Hepatocyte (in vitro differentiated cells): ENCODE data around the gene PTPRM. TPM values are rescaled to one million over a fixed set of nuclear protein-coding genes. Genes with fewer than 3 reads are reported as not detected.

Source experiments
- DNase-seq: peaks from one replicate; pipeline ENCODE4 v3.0.0-alpha.2; 2016; ENCODE audit warnings: low spot score
- H2AFZ ChIP-seq: fragments of 200-600 bp; sonication (generic); 2 replicates; pipeline ENCODE4 v1.6.0; 2016; ENCODE audit warnings: antibody characterized with exemption, mild to moderate bottlenecking
- H3K27ac ChIP-seq: fragments of 200-600 bp; sonication (generic); 2 replicates; pipeline ENCODE4 v1.5.1; 2016; ENCODE audit warnings: mild to moderate bottlenecking
- H3K27me3 ChIP-seq: fragments of 200-600 bp; sonication (generic); 2 replicates; pipeline ENCODE4 v1.6.1; 2016
- H3K36me3 ChIP-seq: fragments of 200-600 bp; sonication (generic); replicated peaks from 2 replicates; pipeline ENCODE4 v1.5.1; 2016; ENCODE audit warnings: low read depth; ENCODE audit not compliant: insufficient read depth
- H3K4me1 ChIP-seq: fragments of 200-600 bp; sonication (generic); 2 replicates; pipeline ENCODE4 v1.5.1; 2016; ENCODE audit warnings: mild to moderate bottlenecking, moderate library complexity; ENCODE audit not compliant: insufficient read depth
- H3K4me2 ChIP-seq: fragments of 200-600 bp; sonication (generic); 2 replicates; pipeline ENCODE4 v1.6.0; 2016
- H3K4me3 ChIP-seq: fragments of 200-600 bp; sonication (generic); 2 replicates; pipeline ENCODE4 v1.5.1; 2016; ENCODE audit warnings: mild to moderate bottlenecking
- H3K79me2 ChIP-seq: fragments of 200-600 bp; sonication (generic); 2 replicates; pipeline ENCODE4 v1.6.0; 2017; ENCODE audit warnings: mild to moderate bottlenecking
- H3K9me2 ChIP-seq: fragments of 200-600 bp; sonication (generic); replicated peaks from 2 replicates; pipeline ENCODE4 v1.6.0; 2017; ENCODE audit warnings: mild to moderate bottlenecking; ENCODE audit not compliant: insufficient read depth
- H3K9me3 ChIP-seq: fragments of 200-600 bp; sonication (generic); 2 replicates; pipeline ENCODE4 v1.5.1; 2016; ENCODE audit warnings: low read depth, mild to moderate bottlenecking
- H4K20me1 ChIP-seq: fragments of 200-600 bp; sonication (generic); 2 replicates; pipeline ENCODE4 v1.6.0; 2016; ENCODE audit warnings: mild to moderate bottlenecking; ENCODE audit not compliant: insufficient read depth, poor library complexity, severe bottlenecking
- CTCF ChIP-seq: fragments of 200-600 bp; sonication (generic); IDR thresholded peaks from 2 replicates; pipeline ENCODE4 v1.5.1; 2016; ENCODE audit warnings: antibody characterized with exemption, mild to moderate bottlenecking; ENCODE audit not compliant: poor library complexity
- EZH2 ChIP-seq: fragments of 200-600 bp; sonication (generic); IDR thresholded peaks from 2 replicates; pipeline ENCODE4 v1.6.1; 2016; ENCODE audit warnings: antibody characterized with exemption, mild to moderate bottlenecking, borderline replicate concordance
- EZH2phosphoT487 ChIP-seq: fragments of 200-600 bp; sonication (generic); IDR thresholded peaks from one replicate; pipeline ENCODE4 v1.6.1; 2018; ENCODE audit warnings: antibody characterized with exemption, mild to moderate bottlenecking, low read depth, moderate library complexity; ENCODE audit not compliant: unreplicated experiment, severe bottlenecking
- WGBS: methylation state at CpG from one replicate; pipeline ENCODE4 v1.1.6; 2016; ENCODE audit warnings: low lambda C conversion rate; ENCODE audit errors: missing lambda C conversion rate; 5-methylcytosine and 5-hydroxymethylcytosine counted together
- polyA plus RNA-seq: library from polyadenylated mRNA; unstranded; fragments of >200 nt; fragmentation: Nextera tagmentation; extraction: Ambion mirVana; gene quantifications from 2 replicates; pipeline ENCODE4 v1.2.1, GENCODE V29; 2016
- total RNA-seq: library from RNA; depleted of rRNA; stranded (reverse); fragments of >200 nt; gene quantifications from 2 replicates; pipeline ENCODE4 v1.2.3, GENCODE V29; 2014

Gene PTPRM
- total and polyA plus RNA-seq, 2 experiments from 2014 or later = 26.1 to 47.4 TPM

- Histone ChIP-seq H4K20me1 (no peaks in the 10 kb centered on the region), H3K9me2 (no peaks in the 10 kb centered on the region), H3K4me3 (no peak overlapping the region), H3K4me2 (no peak overlapping the region), H3K27me3 (no peaks in the 10 kb centered on the region), H3K79me2 (no peaks in the 10 kb centered on the region), H3K9me3 (no peaks in the 10 kb centered on the region), H3K27ac (no peak overlapping the region), H3K4me1 (no peaks in the 10 kb centered on the region), H3K36me3 (no peaks in the 10 kb centered on the region), H2AFZ (no peak overlapping the region)
- 87% methylated on average over 5 of the region's 5 CpGs for WGBS
- TF ChIP-seq EZH2 (no peak), EZH2phosphoT487 (no peak), CTCF (no peak)
- DNase-seq = no peak
Measured at GRCh38 chr18:7535436-7536205, 31.5 kb upstream of the PTPRM start.

DNA sequence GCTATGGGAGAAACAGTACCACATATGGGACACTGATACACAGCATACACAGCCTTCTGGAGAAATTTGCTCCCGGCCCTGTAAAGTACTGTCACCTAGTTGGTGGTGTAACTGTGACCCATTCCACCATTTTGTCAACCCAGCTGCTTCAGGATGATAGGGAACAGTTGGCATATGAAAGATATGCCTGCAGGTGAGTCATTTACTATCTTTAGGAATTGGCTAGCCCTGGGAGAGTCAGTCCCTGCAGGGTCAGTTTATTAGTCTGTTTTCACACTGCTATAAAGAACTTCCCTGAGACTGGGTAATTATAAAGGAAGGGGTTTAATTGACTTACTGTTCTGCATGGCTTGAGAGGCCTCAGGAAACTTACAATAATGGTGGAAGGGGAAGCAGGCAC, 30.0 kb upstream of the PTPRM start:
- H3K9me2 ChIP-seq = no peaks in the 10 kb centered on the region
- TF ChIP-seq CTCF (no peak), EZH2 (no peak)
- no peak overlapping the region for H3K4me3 ChIP-seq
- no peaks in the 10 kb centered on the region for H3K4me1 ChIP-seq
- no peak for DNase-seq
- H3K27me3 ChIP-seq = no peaks in the 10 kb centered on the region
- WGBS = 100% methylated on average over 1 of the region's 1 CpG
- H3K79me2 ChIP-seq = no peaks in the 10 kb centered on the region
- no peak overlapping the region for H2AFZ ChIP-seq
- no peaks in the 10 kb centered on the region for H3K36me3 ChIP-seq
- no peak overlapping the region for H3K4me2 ChIP-seq
- H4K20me1 ChIP-seq = no peaks in the 10 kb centered on the region
- H3K9me3 ChIP-seq = no peaks in the 10 kb centered on the region
- H3K27ac ChIP-seq = no peak overlapping the region

- H3K4me3 ChIP-seq = no peak overlapping the region
- TF ChIP-seq EZH2phosphoT487 = no peak
- TF ChIP-seq EZH2 = no peak
- TF ChIP-seq CTCF = no peak
- H3K27me3 ChIP-seq = no peaks in the 10 kb centered on the region
- H2AFZ ChIP-seq = no peak overlapping the region
- H3K9me3 ChIP-seq = no peaks in the 10 kb centered on the region
- H3K4me1 ChIP-seq = no peaks in the 10 kb centered on the region
- H3K4me2 ChIP-seq = no peak overlapping the region
- no peaks in the 10 kb centered on the region for H3K79me2 ChIP-seq
- no peak overlapping the region for H3K27ac ChIP-seq
- H4K20me1 ChIP-seq = no peaks in the 10 kb centered on the region
- no peaks in the 10 kb centered on the region for H3K36me3 ChIP-seq
- 87% methylated on average over 5 of the region's 5 CpGs for WGBS
- no peaks in the 10 kb centered on the region for H3K9me2 ChIP-seq
- no peak for DNase-seq
Measured at GRCh38 chr18:7541835-7542234, 25.3 kb upstream of the PTPRM start.

- no peak overlapping the region for H2AFZ ChIP-seq
- no peak overlapping the region for H3K4me3 ChIP-seq
- no peak overlapping the region for H3K4me2 ChIP-seq
- no peaks in the 10 kb centered on the region for H3K9me2 ChIP-seq
- no peaks in the 10 kb centered on the region for H4K20me1 ChIP-seq
- no peaks in the 10 kb centered on the region for H3K36me3 ChIP-seq
- H3K79me2 ChIP-seq = no peaks in the 10 kb centered on the region
- WGBS = 84% methylated on average over 1 of the region's 1 CpG
- H3K27ac ChIP-seq = no peak overlapping the region
- no peaks in the 10 kb centered on the region for H3K27me3 ChIP-seq
- H3K4me1 ChIP-seq = no peaks in the 10 kb centered on the region
- H3K9me3 ChIP-seq = no peaks in the 10 kb centered on the region
- TF ChIP-seq CTCF (no peak), EZH2phosphoT487 (no peak), EZH2 (no peak)
- no peak for DNase-seq
Measured at GRCh38 chr18:7544686-7545085, 22.4 kb upstream of the PTPRM start.
